Smooth muscle cell (in vitro differentiated cells): ENCODE data around the gene TNFRSF19. TPM values are rescaled to one million over a fixed set of nuclear protein-coding genes. Genes with fewer than 3 reads are reported as not detected.

ENCODE experiments used
- DNase-seq: peaks from one replicate; lab custom pipeline; 2025; ENCODE audit not compliant: unreplicated experiment; lab: John Stamatoyannopoulos, UW
- H2AFZ ChIP-seq: fragments of 200-600 bp; sonication (generic); 2 replicates; pipeline ENCODE4 v1.6.0; 2016; ENCODE audit warnings: antibody characterized with exemption, low read depth, mild to moderate bottlenecking
- H3F3A ChIP-seq: fragments of 200-600 bp; sonication (generic); 2 replicates; pipeline ENCODE4 v1.6.0; 2017; ENCODE audit warnings: antibody characterized with exemption, low read depth
- H3K27ac ChIP-seq: fragments of 200-600 bp; sonication (generic); 2 replicates; pipeline ENCODE4 v1.5.1; 2016; ENCODE audit warnings: low read depth, mild to moderate bottlenecking
- H3K27me3 ChIP-seq: fragments of 200-600 bp; sonication (generic); 2 replicates; pipeline ENCODE4 v1.6.1; 2016; ENCODE audit warnings: low read depth, mild to moderate bottlenecking
- H3K36me3 ChIP-seq: fragments of 200-600 bp; sonication (generic); 2 replicates; pipeline ENCODE4 v1.5.1; 2016; ENCODE audit warnings: low read depth
- H3K4me1 ChIP-seq: fragments of 200-600 bp; sonication (generic); 2 replicates; pipeline ENCODE4 v1.5.1; 2016; ENCODE audit warnings: low read depth
- H3K4me2 ChIP-seq: fragments of 200-600 bp; sonication (generic); 2 replicates; pipeline ENCODE4 v1.6.0; 2016; ENCODE audit warnings: mild to moderate bottlenecking
- H3K4me3 ChIP-seq: fragments of 200-600 bp; sonication (generic); 2 replicates; pipeline ENCODE4 v1.5.1; 2016; ENCODE audit warnings: mild to moderate bottlenecking
- H3K79me2 ChIP-seq: fragments of 200-600 bp; sonication (generic); 2 replicates; pipeline ENCODE4 v1.6.0; 2016; ENCODE audit warnings: low read depth, mild to moderate bottlenecking
- H3K9ac ChIP-seq: fragments of 200-600 bp; sonication (generic); 2 replicates; pipeline ENCODE4 v1.6.0; 2016; ENCODE audit warnings: low read depth
- H3K9me3 ChIP-seq: fragments of 200-600 bp; sonication (generic); replicated peaks from 2 replicates; pipeline ENCODE4 v1.5.1; 2016; ENCODE audit warnings: low read depth
- H4K20me1 ChIP-seq: fragments of 200-600 bp; sonication (generic); 2 replicates; pipeline ENCODE4 v1.6.0; 2016; ENCODE audit warnings: low read depth
- CTCF ChIP-seq: fragments of 200-600 bp; sonication (generic); IDR thresholded peaks from 2 replicates; pipeline ENCODE4 v1.5.1; 2017; ENCODE audit warnings: borderline replicate concordance, mild to moderate bottlenecking, antibody characterized with exemption; ENCODE audit not compliant: insufficient read depth, poor library complexity, severe bottlenecking
- WGBS: methylation state at CpG from one replicate; pipeline ENCODE4 v1.1.7; 2016; ENCODE audit warnings: low lambda C conversion rate; 5-methylcytosine and 5-hydroxymethylcytosine counted together
- polyA plus RNA-seq: library from polyadenylated mRNA; unstranded; fragments of >200 nt; fragmentation: Nextera tagmentation; extraction: Ambion mirVana; gene quantifications from 2 replicates; pipeline ENCODE4 v1.2.1, GENCODE V29; 2016
- total RNA-seq: library from RNA; depleted of rRNA; stranded (reverse); fragments of >200 nt; gene quantifications from 2 replicates; pipeline ENCODE4 v1.2.3, GENCODE V29; 2014

TNFRSF19 gene
- total and polyA plus RNA-seq, 2 experiments from 2014 or later = 15.5 to 34.3 TPM

GRCh38 chr13:23655321-23655720 is 85.1 kb downstream of the TNFRSF19 start:
- H2AFZ ChIP-seq = no peak overlapping the region
- no peak overlapping the region for H3K9ac ChIP-seq
- peaks cover 12% of the 10 kb centered on the region for H3F3A ChIP-seq
- H4K20me1 ChIP-seq = no peaks in the 10 kb centered on the region
- peak overlapping the region; percentile 45 for H3K27ac ChIP-seq
- no peak for DNase-seq
- no peak overlapping the region for H3K4me3 ChIP-seq
- no peak for TF ChIP-seq CTCF
- H3K4me1 ChIP-seq = peaks cover 28% of the 10 kb centered on the region
- no peaks in the 10 kb centered on the region for H3K36me3 ChIP-seq
- H3K79me2 ChIP-seq = peaks cover 7% of the 10 kb centered on the region
- no peaks in the 10 kb centered on the region for H3K27me3 ChIP-seq
- H3K9me3 ChIP-seq = no peaks in the 10 kb centered on the region
- H3K4me2 ChIP-seq = no peak overlapping the region
- 94% methylated on average over 3 of the region's 3 CpGs for WGBS

GRCh38 chr13:23656637-23657371 is 86.6 kb downstream of the TNFRSF19 start:
- no peak overlapping the region for H3K4me3 ChIP-seq
- DNase-seq = no peak

GRCh38 chr13:23658929-23659541 is 88.8 kb downstream of the TNFRSF19 start:
- no peaks in the 10 kb centered on the region for H4K20me1 ChIP-seq
- H3K4me3 ChIP-seq = no peak overlapping the region
- no peak overlapping the region for H3K4me2 ChIP-seq
- TF ChIP-seq CTCF = no peak
- H3K9me3 ChIP-seq = no peaks in the 10 kb centered on the region
- H3K36me3 ChIP-seq = no peaks in the 10 kb centered on the region
- DNase-seq = no peak
- no peaks in the 10 kb centered on the region for H3K27me3 ChIP-seq
- peaks cover 24% of the 10 kb centered on the region for H3K4me1 ChIP-seq
- H3K27ac ChIP-seq = no peak overlapping the region
- peaks cover 5% of the 10 kb centered on the region for H3F3A ChIP-seq
- WGBS = 87% methylated on average over 15 of the region's 15 CpGs
- no peak overlapping the region for H2AFZ ChIP-seq
- H3K9ac ChIP-seq = no peak overlapping the region
- no peaks in the 10 kb centered on the region for H3K79me2 ChIP-seq

More at GRCh38 chr13:23656637-23657371, 86.6 kb downstream of the TNFRSF19 start:
- Histone ChIP-seq H3K27ac (peak overlapping the region; percentile 45), H2AFZ (no peak overlapping the region), H3F3A (peaks cover 12% of the 10 kb centered on the region), H3K9me3 (no peaks in the 10 kb centered on the region), H3K36me3 (no peaks in the 10 kb centered on the region), H4K20me1 (no peaks in the 10 kb centered on the region), H3K4me2 (peak overlapping the region; percentile 12), H3K79me2 (no peaks in the 10 kb centered on the region), H3K27me3 (no peaks in the 10 kb centered on the region), H3K9ac (no peak overlapping the region), H3K4me1 (peaks cover 28% of the 10 kb centered on the region)
- 48% methylated on average over 4 of the region's 4 CpGs for WGBS
- no peak for TF ChIP-seq CTCF

GRCh38 chr13:23660249-23660648 is 90.0 kb downstream of the TNFRSF19 start:
- no peaks in the 10 kb centered on the region for H3K36me3 ChIP-seq
- no peak overlapping the region for H3K27ac ChIP-seq
- no peak overlapping the region for H3K4me3 ChIP-seq
- no peaks in the 10 kb centered on the region for H3K79me2 ChIP-seq
- H4K20me1 ChIP-seq = no peaks in the 10 kb centered on the region
- no peak overlapping the region for H3K9ac ChIP-seq
- no peak overlapping the region for H3K4me2 ChIP-seq
- H3K4me1 ChIP-seq = peaks cover 18% of the 10 kb centered on the region
- no peak for TF ChIP-seq CTCF
- DNase-seq = no peak
- no peak overlapping the region for H2AFZ ChIP-seq
- H3K27me3 ChIP-seq = no peaks in the 10 kb centered on the region
- H3K9me3 ChIP-seq = no peaks in the 10 kb centered on the region
- H3F3A ChIP-seq = peaks cover 5% of the 10 kb centered on the region
- 92% methylated on average over 9 of the region's 9 CpGs for WGBS
